NCI-H524 treated with DMSO at 0.1 percent for 48 hours (cell line): Measurements from ENCODE around the gene CYP2A13.
"Not testable (repeated sequence)": the region's sequence is repeated elsewhere in the genome, so short reads cannot be mapped to it uniquely, and the experiment has no call there.

Experiments
- DNase-seq: peaks from one replicate; lab custom pipeline; 2025; lab: John Stamatoyannopoulos, UW

Gene CYP2A13

DNA sequence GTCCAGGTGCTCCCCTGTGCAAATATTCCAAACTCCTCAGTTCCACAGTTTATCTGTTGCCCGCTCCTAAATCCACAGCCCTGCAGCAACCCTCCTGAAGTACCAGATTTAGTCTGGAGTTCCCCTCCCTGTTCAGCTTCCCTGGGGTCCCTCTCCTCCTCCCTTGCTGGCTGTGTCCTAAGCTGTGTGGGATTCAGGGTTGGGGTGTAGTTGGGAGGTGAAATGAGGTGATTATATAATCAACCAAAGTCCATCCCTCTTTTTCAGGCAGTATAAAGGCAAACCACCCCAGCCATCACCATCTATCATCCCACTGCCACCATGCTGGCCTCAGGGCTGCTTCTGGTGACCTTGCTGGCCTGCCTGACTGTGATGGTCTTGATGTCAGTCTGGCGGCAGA lies at the start of gene CYP2A13:
TSS of gene CYP2A13 (plus strand) at position 301 of the 400 bp plus-strand sequence. CDS start at position 322, 21 bp downstream.
- no peak for DNase-seq

- DNase-seq: no peak
Observed at GRCh38 chr19:41039806-41040205, 48.4 kb upstream of the CYP2A13 start.

GRCh38 chr19:41045095-41045494 lies 43.2 kb upstream of the CYP2A13 start:
- DNase-seq: not testable (repeated sequence)

DNA sequence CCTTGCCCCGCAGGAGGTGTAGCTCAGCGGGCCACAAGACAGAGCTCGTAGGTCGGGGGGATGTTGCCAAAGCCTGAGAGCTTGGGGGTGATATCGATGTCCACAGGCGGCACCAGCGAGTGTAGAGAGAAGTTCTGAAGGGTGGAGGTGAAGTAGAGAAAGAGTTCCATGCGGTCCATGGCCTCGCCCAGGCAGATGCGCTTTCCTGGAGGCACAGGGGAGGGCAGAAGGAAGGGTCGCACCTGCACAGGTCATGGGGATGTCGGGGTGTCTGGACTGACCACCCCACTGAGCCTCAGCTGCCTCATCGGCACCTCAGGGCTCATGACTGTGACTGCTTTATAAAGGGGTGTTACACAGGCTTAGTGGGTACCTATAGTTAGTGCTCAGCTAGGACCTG lies 37.8 kb upstream of the CYP2A13 start:
- DNase-seq: no peak

GRCh38 chr19:41052162-41052561 lies 36.1 kb upstream of the CYP2A13 start:
- not testable (repeated sequence) for DNase-seq

DNA sequence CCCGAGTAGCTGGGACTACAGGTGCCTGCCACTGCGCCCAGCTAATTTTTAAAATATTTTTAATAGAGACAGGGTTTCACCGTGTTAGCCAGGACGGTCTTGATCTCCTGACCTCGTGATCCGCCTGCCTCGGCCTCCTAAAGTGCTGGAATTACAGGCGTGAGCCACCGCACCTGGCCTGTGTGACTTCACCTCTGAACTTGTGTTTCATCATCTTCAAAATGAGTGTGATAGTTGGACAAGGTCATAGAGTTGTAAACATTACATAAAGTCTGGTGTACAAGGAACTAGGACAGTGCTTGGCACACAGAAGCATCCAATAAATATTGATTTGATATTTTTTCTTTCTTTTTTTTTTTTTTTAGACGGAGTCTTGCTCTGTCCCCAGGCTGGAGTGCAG lies 34.9 kb upstream of the CYP2A13 start:
- not testable (repeated sequence) for DNase-seq

DNA sequence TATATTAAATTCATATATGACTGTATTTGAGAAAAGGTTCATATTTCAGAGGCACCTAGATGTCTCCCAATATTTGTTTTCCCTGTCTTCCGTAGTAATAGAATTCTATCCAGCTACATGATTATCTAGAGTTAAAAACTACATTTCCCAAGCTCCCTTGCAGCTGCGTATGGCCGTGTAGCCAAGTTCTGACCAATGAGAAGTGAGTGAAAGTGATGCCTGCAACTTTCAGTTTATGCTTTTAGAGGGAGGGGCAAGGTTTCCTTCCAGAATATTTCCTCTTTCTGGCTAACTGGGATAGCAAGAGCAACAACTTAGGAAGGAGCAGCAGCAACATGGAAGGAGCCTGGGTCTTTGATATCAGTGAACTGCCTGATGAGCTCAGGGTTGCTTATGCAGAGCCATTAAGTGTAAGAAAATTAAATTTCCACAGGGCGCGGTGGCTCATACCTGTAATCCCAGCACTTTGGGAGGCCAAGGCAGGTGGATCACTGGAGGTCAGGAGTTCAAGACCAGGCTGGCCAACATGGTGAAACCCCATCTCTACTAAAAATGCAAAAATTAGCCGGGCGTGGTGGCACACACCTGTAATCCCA lies 23.2 kb upstream of the CYP2A13 start:
- no peak for DNase-seq

GRCh38 chr19:41076286-41076685 lies 12.0 kb upstream of the CYP2A13 start:
- no peak for DNase-seq

- DNase-seq: no peak
Observed at GRCh38 chr19:41083516-41083915, 4.7 kb upstream of the CYP2A13 start.

- no peak for DNase-seq
Observed at GRCh38 chr19:41085748-41086415, 2.4 kb upstream of the CYP2A13 start.

- no peak for DNase-seq
Observed at GRCh38 chr19:41089959-41090358, 1.7 kb downstream of the CYP2A13 start.

- no peak for DNase-seq
Observed at GRCh38 chr19:41095703-41096102, 7.5 kb downstream of the CYP2A13 start.

DNA sequence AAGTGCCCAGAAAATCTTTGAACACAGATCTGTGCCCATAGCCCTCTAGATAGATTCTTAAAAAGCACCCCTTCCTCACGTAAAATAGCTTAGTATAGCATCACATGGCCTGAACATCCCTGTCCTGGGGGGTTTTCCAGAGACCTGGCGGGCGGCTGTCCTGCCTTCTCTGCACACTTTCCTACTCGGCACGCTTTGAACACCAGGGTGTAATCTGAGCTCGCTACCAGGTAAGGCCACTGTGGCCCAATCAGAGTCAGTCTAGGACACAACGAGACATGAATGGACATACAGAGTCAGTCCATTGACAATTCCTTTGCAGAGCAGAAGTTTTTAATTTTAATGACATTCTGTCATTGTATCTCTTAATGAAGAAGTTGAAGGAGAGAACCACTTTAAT lies 8.1 kb downstream of the CYP2A13 start:
- DNase-seq: no peak

DNA sequence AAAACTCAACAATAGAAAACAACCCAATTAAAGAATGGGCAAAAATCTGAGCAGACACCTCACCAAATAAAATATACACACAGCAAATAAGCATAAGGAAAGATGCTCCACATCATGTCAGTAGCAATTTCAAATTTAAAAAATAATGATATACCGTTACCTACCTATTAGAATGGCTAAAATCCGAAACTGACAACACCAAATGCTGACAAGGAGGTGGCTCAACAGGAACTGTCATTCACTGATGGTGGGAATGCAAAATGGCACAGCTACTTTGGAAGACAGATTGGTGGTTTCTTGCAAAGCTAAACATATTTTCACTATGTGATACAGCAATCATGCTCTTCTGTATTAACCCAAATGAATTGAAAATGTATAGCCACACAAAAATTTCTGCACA lies 9.1 kb downstream of the CYP2A13 start:
- DNase-seq: no peak

DNA sequence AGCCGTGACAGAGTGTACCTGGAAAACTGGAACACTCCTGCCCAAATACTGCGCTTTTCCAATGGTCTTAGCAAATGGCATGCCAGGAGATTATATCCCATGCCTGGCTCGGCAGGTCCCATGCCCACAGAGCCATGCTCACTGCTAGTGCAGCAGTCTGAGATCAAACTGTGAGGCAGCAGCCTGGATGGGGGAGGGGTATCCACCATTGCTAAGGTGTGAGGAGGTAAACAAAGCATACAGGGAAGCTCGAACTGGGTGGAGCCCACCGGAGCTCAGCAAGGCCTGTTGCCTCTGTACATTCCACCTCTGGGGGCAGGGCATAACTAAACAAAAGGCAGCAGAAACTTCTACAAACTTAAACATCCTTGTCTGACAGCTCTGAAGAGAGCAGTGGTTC lies 10.5 kb downstream of the CYP2A13 start:
- DNase-seq: no peak

DNA sequence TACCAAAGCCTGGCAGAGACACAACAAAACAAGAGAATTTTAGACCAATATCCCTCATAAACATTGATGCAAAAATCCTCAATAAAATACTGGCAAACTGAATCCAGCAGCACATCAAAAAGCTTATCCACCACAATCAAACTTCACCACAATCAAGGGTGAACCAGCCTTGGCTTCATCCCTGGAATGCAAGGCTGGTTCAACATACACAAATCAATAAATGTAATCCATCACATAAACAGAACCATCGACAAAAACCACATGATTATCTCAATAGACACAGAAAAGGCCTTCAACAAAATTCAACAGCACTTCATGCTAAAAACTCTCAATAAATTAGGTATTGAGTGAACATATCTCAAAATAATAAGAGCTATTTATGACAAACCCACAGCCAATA lies 14.0 kb downstream of the CYP2A13 start:
- DNase-seq: not testable (repeated sequence)

DNA sequence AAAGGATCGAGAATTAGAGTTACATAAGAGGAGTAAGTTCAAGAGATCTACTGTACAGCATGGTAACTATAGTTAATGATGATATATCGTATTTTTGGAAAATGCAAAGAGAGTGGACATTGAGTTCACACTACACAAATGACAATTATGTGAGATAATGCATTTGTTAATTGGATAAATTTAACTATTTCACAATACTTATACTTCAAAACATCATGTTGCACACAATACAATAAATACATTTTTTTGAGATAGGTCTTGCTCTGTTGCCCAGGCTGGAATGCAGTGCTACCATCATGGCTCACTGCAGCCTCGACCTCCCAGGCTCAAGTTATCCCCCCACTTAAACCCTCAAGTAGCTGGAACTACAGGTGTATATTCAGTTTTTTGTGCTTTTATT lies 17.9 kb downstream of the CYP2A13 start:
- DNase-seq: no peak

GRCh38 chr19:41111296-41111695 lies 23.0 kb downstream of the CYP2A13 start:
- DNase-seq: no peak

DNA sequence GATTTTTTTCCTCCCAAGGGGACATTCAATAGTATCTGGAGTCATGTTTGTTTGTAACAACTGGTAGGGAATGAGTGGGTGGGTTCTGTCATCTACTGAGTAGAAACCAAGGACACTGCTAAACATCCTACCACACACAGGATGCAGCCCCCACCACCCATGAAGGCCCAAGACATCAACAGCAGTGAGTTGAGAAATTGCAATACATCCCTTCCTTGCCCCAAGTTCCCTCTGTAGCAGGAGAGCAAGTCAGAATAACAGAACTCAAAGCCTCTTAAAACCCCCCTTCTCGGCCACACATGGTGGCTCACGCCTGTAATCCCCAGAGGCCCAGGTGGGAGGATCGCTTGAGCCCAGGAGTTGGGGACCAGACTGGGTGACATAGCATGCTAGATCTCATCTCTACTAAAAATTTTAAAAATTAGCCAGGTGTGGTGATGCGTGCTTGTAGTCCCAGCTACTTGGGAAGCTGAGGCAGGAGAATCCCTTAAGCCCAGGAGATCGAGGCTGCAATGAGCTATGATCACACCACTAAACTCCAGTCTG lies 23.6 kb downstream of the CYP2A13 start:
- no peak for DNase-seq

DNA sequence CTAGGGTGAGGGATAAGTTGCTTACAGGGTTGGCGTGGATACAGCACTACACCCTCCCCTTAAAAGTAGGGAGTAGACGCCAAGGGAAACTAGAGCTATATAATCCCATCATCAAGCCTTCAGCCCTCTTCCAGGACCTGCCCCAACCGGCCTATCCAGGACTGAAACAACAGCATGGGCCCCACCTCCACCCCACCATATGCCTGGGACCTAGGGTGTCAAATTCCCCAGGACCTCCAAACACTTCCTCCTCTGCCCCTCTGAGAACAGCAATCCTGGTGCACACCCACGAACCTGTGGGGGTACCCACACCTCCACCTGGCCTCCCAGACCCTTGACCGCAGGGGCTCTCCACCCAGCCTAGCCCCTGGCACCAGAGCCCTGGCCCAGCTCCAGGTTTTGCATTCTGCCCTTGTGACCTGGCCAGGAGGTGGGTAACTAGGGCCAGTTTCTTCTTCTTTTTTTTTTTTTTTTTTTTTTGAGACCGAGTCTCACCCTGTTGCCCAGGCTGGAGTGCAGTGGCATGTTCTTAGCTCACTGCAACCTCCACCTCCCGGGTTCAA lies 24.6 kb downstream of the CYP2A13 start:
- no peak for DNase-seq

GRCh38 chr19:41114132-41114531 lies 25.9 kb downstream of the CYP2A13 start, which contains the start of gene CYP2F1:
Gene CYP2F1 (plus strand): TSS chr19:41114432. CDS start chr19:41116189, 1,757 bp downstream.
- DNase-seq: no peak

DNA sequence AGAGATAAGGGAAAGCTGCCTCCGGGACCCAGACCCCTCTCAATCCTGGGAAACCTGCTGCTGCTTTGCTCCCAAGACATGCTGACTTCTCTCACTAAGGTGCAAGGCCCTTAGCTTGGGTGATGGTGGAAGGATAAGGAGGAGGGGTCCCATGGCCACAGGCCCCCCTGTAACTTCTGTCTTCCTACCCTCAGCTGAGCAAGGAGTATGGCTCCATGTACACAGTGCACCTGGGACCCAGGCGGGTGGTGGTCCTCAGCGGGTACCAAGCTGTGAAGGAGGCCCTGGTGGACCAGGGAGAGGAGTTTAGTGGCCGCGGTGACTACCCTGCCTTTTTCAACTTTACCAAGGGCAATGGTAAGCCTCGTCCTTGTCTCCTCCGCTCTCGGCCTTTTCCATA lies 28.0 kb downstream of the CYP2A13 start:
- no peak for DNase-seq
